Neural progenitor cell (in vitro differentiated cells): ENCODE data around the gene CTSD.

Experiments used
- EZH2phosphoT487 ChIP-seq: fragments of 200-600 bp; sonication (generic); IDR thresholded peaks from 2 replicates; pipeline ENCODE4 v1.6.1; 2017; ENCODE audit warnings: antibody characterized with exemption
- TF ChIP-seq, protein P1 (sequence below): fragments of 200-600 bp; sonication (generic); IDR thresholded peaks from 2 replicates; pipeline ENCODE4 v1.5.1; 2017; ENCODE audit warnings: antibody characterized with exemption, mild to moderate bottlenecking

- TF ChIP-seq, protein P1, sequence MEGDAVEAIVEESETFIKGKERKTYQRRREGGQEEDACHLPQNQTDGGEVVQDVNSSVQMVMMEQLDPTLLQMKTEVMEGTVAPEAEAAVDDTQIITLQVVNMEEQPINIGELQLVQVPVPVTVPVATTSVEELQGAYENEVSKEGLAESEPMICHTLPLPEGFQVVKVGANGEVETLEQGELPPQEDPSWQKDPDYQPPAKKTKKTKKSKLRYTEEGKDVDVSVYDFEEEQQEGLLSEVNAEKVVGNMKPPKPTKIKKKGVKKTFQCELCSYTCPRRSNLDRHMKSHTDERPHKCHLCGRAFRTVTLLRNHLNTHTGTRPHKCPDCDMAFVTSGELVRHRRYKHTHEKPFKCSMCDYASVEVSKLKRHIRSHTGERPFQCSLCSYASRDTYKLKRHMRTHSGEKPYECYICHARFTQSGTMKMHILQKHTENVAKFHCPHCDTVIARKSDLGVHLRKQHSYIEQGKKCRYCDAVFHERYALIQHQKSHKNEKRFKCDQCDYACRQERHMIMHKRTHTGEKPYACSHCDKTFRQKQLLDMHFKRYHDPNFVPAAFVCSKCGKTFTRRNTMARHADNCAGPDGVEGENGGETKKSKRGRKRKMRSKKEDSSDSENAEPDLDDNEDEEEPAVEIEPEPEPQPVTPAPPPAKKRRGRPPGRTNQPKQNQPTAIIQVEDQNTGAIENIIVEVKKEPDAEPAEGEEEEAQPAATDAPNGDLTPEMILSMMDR = no peak
- no peak for TF ChIP-seq EZH2phosphoT487
Measured at GRCh38 chr11:1773994-1774550, 10.3 kb upstream of the CTSD start.
